ENCODE data around the gene MAP3K12. TPM values are rescaled to one million over a fixed set of nuclear protein-coding genes. Genes with fewer than 3 reads are reported as not detected.

MAP3K12 gene
- total and polyA plus RNA-seq, 10 of the 15 experiments (the other 5 are each of a cell fraction or from before 2014, with no cell fraction given): 0.45 to 14.9 (median 6.9) TPM

DNA sequence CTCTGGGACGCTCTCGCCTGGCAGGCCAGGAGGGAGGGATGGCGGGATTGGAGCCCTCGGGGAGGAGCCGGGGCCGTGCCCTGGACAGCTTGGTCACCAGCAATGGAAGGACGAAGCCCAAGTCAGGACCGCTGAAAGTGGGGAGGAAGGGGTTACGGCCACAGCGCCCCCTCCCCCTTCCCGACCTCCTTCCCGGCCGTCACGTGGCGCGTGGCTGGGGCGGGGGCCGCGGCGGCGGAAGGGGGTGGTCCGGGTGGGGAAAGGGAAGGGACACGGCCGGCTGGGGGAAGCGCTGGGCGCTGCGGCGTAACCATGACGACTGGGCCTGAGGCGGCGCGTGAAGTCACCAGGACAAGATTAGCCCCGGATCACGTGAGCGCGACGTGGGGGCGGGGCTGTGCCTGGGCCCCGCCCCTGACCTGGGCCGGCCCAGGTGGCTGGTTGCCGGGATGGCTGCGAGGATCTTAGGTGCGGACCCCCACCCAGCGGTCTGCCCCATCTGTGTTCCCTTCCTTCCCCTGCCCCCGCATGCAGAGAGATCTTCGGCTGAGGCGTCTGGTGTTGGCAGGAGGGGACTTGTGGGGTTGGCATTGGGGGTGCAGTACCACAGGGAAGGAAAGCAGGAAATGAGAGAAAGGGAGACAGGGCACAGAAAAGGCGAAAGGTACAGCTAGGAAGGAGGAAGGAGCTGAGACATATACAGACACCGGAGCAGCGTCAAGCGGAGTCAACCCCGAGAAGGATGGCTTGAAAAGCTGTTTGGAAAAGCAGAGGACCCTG, 6.2 kb downstream of the MAP3K12 start (continued):
- TF ChIP-seq HDAC6 (IDR thresholded peaks at IDR 0.05; ENCODE audit: unreplicated experiment) (no peak), EP300 (IDR thresholded peaks at IDR 0.05; ENCODE audit: borderline replicate concordance in 1 of 2, control insufficient read depth in 1 of 2, low read depth in 2 of 2, low read length in 2 of 2) (no peak), CREM (IDR thresholded peaks at IDR 0.05; ENCODE audit: low read depth) (0 out of 2 replicates have a peak, but pooled peaks have one; percentile 22), YY1 (IDR thresholded peaks at IDR 0.05; ENCODE audit: low read depth, low read length) (no peak), NRF1 (conservative IDR thresholded peaks at IDR 0.05; ENCODE audit: low read depth, low read length) (no peak), YBX1 (IDR thresholded peaks at IDR 0.05) (no peak)
- TF ChIP-seq, protein P1, sequence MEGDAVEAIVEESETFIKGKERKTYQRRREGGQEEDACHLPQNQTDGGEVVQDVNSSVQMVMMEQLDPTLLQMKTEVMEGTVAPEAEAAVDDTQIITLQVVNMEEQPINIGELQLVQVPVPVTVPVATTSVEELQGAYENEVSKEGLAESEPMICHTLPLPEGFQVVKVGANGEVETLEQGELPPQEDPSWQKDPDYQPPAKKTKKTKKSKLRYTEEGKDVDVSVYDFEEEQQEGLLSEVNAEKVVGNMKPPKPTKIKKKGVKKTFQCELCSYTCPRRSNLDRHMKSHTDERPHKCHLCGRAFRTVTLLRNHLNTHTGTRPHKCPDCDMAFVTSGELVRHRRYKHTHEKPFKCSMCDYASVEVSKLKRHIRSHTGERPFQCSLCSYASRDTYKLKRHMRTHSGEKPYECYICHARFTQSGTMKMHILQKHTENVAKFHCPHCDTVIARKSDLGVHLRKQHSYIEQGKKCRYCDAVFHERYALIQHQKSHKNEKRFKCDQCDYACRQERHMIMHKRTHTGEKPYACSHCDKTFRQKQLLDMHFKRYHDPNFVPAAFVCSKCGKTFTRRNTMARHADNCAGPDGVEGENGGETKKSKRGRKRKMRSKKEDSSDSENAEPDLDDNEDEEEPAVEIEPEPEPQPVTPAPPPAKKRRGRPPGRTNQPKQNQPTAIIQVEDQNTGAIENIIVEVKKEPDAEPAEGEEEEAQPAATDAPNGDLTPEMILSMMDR (IDR thresholded peaks at IDR 0.05 in 2 of 3, conservative IDR thresholded peaks at IDR 0.05 in 1 of 3; ENCODE audit: control insufficient read depth in 2 of 3, extremely low read depth in 1 of 3, insufficient read depth in 1 of 3, low read depth in 3 of 3, low read length in 3 of 3): no peak
- TF ChIP-seq, protein P2, sequence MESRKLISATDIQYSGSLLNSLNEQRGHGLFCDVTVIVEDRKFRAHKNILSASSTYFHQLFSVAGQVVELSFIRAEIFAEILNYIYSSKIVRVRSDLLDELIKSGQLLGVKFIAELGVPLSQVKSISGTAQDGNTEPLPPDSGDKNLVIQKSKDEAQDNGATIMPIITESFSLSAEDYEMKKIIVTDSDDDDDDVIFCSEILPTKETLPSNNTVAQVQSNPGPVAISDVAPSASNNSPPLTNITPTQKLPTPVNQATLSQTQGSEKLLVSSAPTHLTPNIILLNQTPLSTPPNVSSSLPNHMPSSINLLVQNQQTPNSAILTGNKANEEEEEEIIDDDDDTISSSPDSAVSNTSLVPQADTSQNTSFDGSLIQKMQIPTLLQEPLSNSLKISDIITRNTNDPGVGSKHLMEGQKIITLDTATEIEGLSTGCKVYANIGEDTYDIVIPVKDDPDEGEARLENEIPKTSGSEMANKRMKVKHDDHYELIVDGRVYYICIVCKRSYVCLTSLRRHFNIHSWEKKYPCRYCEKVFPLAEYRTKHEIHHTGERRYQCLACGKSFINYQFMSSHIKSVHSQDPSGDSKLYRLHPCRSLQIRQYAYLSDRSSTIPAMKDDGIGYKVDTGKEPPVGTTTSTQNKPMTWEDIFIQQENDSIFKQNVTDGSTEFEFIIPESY (IDR thresholded peaks at IDR 0.05): no peak
- TF ChIP-seq, protein P3, sequence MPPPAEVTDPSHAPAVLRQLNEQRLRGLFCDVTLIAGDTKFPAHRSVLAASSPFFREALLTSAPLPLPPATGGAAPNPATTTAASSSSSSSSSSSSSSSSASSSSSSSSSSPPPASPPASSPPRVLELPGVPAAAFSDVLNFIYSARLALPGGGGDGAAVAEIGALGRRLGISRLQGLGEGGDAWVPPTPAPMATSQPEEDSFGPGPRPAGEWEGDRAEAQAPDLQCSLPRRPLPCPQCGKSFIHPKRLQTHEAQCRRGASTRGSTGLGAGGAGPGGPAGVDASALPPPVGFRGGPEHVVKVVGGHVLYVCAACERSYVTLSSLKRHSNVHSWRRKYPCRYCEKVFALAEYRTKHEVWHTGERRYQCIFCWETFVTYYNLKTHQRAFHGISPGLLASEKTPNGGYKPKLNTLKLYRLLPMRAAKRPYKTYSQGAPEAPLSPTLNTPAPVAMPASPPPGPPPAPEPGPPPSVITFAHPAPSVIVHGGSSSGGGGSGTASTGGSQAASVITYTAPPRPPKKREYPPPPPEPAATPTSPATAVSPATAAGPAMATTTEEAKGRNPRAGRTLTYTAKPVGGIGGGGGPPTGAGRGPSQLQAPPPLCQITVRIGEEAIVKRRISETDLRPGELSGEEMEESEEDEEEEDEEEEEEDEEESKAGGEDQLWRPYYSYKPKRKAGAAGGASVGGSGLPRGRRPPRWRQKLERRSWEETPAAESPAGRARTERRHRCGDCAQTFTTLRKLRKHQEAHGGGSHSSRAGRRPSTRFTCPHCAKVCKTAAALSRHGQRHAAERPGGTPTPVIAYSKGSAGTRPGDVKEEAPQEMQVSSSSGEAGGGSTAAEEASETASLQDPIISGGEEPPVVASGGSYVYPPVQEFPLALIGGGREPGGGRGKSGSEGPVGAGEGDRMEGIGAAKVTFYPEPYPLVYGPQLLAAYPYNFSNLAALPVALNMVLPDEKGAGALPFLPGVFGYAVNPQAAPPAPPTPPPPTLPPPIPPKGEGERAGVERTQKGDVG (CRISPR knock-in tag; IDR thresholded peaks at IDR 0.05): no peak
- TF ChIP-seq, protein P4, sequence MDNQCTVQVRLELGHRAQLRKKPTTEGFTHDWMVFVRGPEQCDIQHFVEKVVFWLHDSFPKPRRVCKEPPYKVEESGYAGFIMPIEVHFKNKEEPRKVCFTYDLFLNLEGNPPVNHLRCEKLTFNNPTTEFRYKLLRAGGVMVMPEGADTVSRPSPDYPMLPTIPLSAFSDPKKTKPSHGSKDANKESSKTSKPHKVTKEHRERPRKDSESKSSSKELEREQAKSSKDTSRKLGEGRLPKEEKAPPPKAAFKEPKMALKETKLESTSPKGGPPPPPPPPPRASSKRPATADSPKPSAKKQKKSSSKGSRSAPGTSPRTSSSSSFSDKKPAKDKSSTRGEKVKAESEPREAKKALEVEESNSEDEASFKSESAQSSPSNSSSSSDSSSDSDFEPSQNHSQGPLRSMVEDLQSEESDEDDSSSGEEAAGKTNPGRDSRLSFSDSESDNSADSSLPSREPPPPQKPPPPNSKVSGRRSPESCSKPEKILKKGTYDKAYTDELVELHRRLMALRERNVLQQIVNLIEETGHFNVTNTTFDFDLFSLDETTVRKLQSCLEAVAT (IDR thresholded peaks at IDR 0.05): peak; percentile 40; the same call in 1 of the 2 replicates
- TF ChIP-seq, protein P5, sequence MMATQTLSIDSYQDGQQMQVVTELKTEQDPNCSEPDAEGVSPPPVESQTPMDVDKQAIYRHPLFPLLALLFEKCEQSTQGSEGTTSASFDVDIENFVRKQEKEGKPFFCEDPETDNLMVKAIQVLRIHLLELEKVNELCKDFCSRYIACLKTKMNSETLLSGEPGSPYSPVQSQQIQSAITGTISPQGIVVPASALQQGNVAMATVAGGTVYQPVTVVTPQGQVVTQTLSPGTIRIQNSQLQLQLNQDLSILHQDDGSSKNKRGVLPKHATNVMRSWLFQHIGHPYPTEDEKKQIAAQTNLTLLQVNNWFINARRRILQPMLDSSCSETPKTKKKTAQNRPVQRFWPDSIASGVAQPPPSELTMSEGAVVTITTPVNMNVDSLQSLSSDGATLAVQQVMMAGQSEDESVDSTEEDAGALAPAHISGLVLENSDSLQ (IDR thresholded peaks at IDR 0.05): no peak
- TF ChIP-seq, protein P6, sequence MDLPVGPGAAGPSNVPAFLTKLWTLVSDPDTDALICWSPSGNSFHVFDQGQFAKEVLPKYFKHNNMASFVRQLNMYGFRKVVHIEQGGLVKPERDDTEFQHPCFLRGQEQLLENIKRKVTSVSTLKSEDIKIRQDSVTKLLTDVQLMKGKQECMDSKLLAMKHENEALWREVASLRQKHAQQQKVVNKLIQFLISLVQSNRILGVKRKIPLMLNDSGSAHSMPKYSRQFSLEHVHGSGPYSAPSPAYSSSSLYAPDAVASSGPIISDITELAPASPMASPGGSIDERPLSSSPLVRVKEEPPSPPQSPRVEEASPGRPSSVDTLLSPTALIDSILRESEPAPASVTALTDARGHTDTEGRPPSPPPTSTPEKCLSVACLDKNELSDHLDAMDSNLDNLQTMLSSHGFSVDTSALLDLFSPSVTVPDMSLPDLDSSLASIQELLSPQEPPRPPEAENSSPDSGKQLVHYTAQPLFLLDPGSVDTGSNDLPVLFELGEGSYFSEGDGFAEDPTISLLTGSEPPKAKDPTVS (IDR thresholded peaks at IDR 0.05; ENCODE audit: low read depth, low read length): no peak
